DOHH2 (cell line): ENCODE data around the gene TMEM271.

Experiments
- H3F3A ChIP-seq: fragments of 200-600 bp; sonication (generic), shearing (Covaris generic); 2 replicates; pipeline ENCODE4 v1.6.0; 2016; ENCODE audit warnings: antibody characterized with exemption, mild to moderate bottlenecking; ENCODE audit not compliant: control insufficient read depth, insufficient read depth
- H3K27ac ChIP-seq: fragments of 200-600 bp; sonication (generic); 2 replicates; pipeline ENCODE4 v1.5.1; 2014; ENCODE audit warnings: low read depth, mild to moderate bottlenecking, low read length, moderate library complexity
- H3K27me3 ChIP-seq: fragments of 200-600 bp; sonication (generic); 2 replicates; pipeline ENCODE4 v1.6.1; 2014; ENCODE audit warnings: mild to moderate bottlenecking, low read length, mixed read lengths; ENCODE audit not compliant: control insufficient read depth
- H3K36me3 ChIP-seq: fragments of 200-600 bp; sonication (generic); 2 replicates; pipeline ENCODE4 v1.6.1; 2014; ENCODE audit warnings: mild to moderate bottlenecking, low read length, moderate library complexity, mixed read lengths; ENCODE audit not compliant: control insufficient read depth
- H3K4me1 ChIP-seq: fragments of 200-600 bp; sonication (generic); 2 replicates; pipeline ENCODE4 v1.6.1; 2014; ENCODE audit warnings: mild to moderate bottlenecking, low read length, mixed read lengths; ENCODE audit not compliant: control insufficient read depth
- H3K4me2 ChIP-seq: fragments of 200-600 bp; sonication (generic); 2 replicates; pipeline ENCODE4 v1.6.0; 2014; ENCODE audit warnings: mild to moderate bottlenecking, low read length, moderate library complexity
- H3K4me3 ChIP-seq: fragments of 200-600 bp; sonication (generic); 2 replicates; pipeline ENCODE4 v1.5.1; 2014; ENCODE audit warnings: mild to moderate bottlenecking, low read length, mixed read lengths
- H3K79me2 ChIP-seq: fragments of 200-600 bp; sonication (generic); 2 replicates; pipeline ENCODE4 v1.6.1; 2014; ENCODE audit warnings: mild to moderate bottlenecking, low read length, mixed read lengths; ENCODE audit not compliant: control insufficient read depth
- H3K9me2 ChIP-seq: fragments of 200-600 bp; sonication (generic); replicated peaks from 2 replicates; pipeline ENCODE4 v1.6.1; 2014; ENCODE audit warnings: mild to moderate bottlenecking, low read length, mixed read lengths; ENCODE audit not compliant: control insufficient read depth
- H3K9me3 ChIP-seq: fragments of 200-600 bp; sonication (generic); 2 replicates; pipeline ENCODE4 v1.6.1; 2014; ENCODE audit warnings: antibody characterized with exemption, low read length, mixed read lengths; ENCODE audit not compliant: control insufficient read depth, insufficient read depth
- H4K20me1 ChIP-seq: fragments of 200-600 bp; sonication (generic); 2 replicates; pipeline ENCODE4 v1.6.0; 2014; ENCODE audit warnings: low read depth, mild to moderate bottlenecking, antibody characterized with exemption, low read length, moderate library complexity; ENCODE audit not compliant: control insufficient read depth, insufficient read depth
- EZH2phosphoT487 ChIP-seq: fragments of 200-600 bp; sonication (generic); IDR thresholded peaks from 2 replicates; pipeline ENCODE4 v1.6.1; 2017; ENCODE audit warnings: borderline replicate concordance, mild to moderate bottlenecking, antibody characterized with exemption, low read length, moderate library complexity, mixed read lengths
- TF ChIP-seq, protein P1 (sequence below): fragments of 200-600 bp; sonication (generic); IDR thresholded peaks from one replicate; pipeline ENCODE4 v1.5.1; 2014; ENCODE audit warnings: antibody characterized with exemption, mild to moderate bottlenecking, low read depth, low read length; ENCODE audit not compliant: poor library complexity, severe bottlenecking

The TMEM271 gene

DNA sequence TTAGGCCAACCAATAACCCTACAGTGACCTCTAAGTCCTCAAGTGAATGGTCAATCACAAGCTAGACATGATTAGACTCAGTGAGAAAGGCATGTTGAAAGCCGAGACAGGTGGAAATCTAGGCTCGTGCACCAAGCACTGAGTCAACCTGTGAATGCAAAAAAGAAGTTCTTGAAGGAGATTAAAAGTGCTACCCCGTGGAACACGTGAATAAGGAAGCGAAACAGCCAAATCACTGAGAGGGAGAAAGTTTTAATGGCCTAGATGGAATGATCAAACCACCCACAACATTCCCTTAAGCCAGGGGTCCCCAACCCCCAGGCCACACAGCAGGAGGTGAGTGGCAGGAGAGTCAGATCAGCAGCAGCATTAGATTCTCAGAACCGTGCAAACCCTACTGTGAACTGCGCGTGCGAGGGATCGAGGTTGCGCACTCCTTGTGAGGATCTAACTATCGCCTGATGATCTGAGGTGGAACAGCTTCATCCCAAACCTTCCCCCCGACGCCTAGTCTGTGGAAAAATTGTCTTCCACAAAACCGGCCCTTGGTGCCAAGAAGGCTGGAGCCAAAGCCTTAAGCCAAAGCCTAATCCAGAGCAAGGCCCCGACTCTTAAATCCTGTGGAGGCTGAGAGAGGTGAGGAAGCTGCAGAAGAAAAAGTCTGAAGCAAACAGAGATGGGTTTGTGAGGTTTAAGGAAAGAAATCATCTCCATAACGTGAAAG, 29.8 kb upstream of the TMEM271 start:
- Histone ChIP-seq H3K4me2 (no peak overlapping the region), H3F3A (no peaks in the 10 kb centered on the region), H3K79me2 (no peaks in the 10 kb centered on the region), H3K9me3 (no peaks in the 10 kb centered on the region), H3K4me1 (peaks cover 3% of the 10 kb centered on the region; the same call in 1 of the 2 replicates), H3K27me3 (no peaks in the 10 kb centered on the region), H3K9me2 (no peaks in the 10 kb centered on the region), H3K4me3 (no peak overlapping the region), H3K27ac (no peak overlapping the region), H3K36me3 (no peaks in the 10 kb centered on the region), H4K20me1 (no peaks in the 10 kb centered on the region)
- TF ChIP-seq, protein P1, sequence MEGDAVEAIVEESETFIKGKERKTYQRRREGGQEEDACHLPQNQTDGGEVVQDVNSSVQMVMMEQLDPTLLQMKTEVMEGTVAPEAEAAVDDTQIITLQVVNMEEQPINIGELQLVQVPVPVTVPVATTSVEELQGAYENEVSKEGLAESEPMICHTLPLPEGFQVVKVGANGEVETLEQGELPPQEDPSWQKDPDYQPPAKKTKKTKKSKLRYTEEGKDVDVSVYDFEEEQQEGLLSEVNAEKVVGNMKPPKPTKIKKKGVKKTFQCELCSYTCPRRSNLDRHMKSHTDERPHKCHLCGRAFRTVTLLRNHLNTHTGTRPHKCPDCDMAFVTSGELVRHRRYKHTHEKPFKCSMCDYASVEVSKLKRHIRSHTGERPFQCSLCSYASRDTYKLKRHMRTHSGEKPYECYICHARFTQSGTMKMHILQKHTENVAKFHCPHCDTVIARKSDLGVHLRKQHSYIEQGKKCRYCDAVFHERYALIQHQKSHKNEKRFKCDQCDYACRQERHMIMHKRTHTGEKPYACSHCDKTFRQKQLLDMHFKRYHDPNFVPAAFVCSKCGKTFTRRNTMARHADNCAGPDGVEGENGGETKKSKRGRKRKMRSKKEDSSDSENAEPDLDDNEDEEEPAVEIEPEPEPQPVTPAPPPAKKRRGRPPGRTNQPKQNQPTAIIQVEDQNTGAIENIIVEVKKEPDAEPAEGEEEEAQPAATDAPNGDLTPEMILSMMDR = no peak
- no peak for TF ChIP-seq EZH2phosphoT487

DNA sequence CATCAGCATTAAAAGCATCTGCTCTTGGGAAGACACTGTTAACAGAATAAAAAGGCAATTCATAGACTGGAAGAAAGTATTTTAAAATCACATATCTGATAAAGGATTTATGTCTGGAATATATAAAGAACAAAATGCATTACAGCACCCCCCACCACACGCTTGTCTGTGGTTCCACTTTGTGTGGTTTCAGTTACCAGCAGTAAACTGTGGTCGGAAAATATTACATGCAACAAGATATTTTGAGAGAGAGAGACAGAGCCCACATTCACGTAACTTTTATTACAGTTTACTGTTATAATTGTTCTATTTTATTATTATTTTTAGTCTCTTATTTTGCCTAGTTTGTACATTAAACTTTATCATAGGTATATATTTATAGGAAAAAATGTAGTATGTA, 28.0 kb upstream of the TMEM271 start:
- H3K4me1 ChIP-seq = peaks cover 3% of the 10 kb centered on the region; the same call in 1 of the 2 replicates
- H3K4me2 ChIP-seq = no peak overlapping the region
- no peak overlapping the region for H3K4me3 ChIP-seq
- H3K27ac ChIP-seq = no peak overlapping the region
- no peak for TF ChIP-seq EZH2phosphoT487
- TF ChIP-seq, protein P1 = no peak
- H3K9me2 ChIP-seq = no peaks in the 10 kb centered on the region
- H4K20me1 ChIP-seq = no peaks in the 10 kb centered on the region
- H3F3A ChIP-seq = no peaks in the 10 kb centered on the region
- H3K9me3 ChIP-seq = no peaks in the 10 kb centered on the region; the same call in 1 of the 2 replicates
- no peaks in the 10 kb centered on the region for H3K36me3 ChIP-seq
- no peaks in the 10 kb centered on the region for H3K27me3 ChIP-seq
- no peaks in the 10 kb centered on the region for H3K79me2 ChIP-seq

DNA sequence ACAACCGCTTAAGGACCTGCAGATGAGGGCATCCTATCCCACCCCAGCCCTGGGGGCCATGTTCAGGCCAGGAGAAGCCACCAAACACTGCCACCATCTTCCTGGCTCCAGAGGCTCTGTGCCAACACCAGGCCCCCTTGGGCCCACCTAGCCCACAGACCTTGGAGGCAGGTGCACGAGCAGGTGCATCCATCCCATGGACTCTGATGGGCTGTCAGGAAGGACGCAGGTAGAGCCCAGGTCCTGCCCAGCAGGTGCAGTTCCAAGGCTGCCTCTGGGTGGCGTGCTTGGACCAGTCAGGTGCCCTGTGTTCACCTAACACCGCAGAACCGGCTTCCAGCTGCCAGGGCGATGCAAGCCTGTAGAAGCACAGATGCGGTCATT, 26.5 kb upstream of the TMEM271 start:
- Histone ChIP-seq H3F3A (no peaks in the 10 kb centered on the region), H3K9me2 (no peaks in the 10 kb centered on the region), H3K27ac (no peak overlapping the region), H3K4me3 (no peak overlapping the region), H4K20me1 (no peaks in the 10 kb centered on the region), H3K4me1 (peaks cover 3% of the 10 kb centered on the region; the same call in 1 of the 2 replicates), H3K36me3 (no peaks in the 10 kb centered on the region), H3K9me3 (no peaks in the 10 kb centered on the region; the same call in 1 of the 2 replicates), H3K79me2 (no peaks in the 10 kb centered on the region), H3K4me2 (no peak overlapping the region), H3K27me3 (no peaks in the 10 kb centered on the region)
- TF ChIP-seq, protein P1 = peak; percentile 68
- TF ChIP-seq EZH2phosphoT487 = no peak
